ENCODE results near the gene PRPF8.

Gene PRPF8

DNA sequence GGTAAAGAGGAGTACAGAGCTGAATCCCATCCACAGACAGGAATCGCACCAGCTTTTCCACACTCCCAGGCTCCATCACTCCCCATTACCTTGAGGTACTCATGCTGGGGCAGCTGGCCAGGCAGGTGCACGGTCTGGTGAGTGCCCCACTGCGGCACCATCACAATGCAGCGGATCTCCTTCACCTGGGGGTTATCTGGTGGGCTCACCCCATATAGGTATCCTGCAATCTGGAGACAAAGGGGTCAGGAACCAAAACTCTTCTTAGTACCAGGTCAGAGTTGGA is 33.2 kb downstream of the PRPF8 start:
- no peak for DNase-seq (ENCODE audit: low read depth)
- TF ChIP-seq, protein P1, sequence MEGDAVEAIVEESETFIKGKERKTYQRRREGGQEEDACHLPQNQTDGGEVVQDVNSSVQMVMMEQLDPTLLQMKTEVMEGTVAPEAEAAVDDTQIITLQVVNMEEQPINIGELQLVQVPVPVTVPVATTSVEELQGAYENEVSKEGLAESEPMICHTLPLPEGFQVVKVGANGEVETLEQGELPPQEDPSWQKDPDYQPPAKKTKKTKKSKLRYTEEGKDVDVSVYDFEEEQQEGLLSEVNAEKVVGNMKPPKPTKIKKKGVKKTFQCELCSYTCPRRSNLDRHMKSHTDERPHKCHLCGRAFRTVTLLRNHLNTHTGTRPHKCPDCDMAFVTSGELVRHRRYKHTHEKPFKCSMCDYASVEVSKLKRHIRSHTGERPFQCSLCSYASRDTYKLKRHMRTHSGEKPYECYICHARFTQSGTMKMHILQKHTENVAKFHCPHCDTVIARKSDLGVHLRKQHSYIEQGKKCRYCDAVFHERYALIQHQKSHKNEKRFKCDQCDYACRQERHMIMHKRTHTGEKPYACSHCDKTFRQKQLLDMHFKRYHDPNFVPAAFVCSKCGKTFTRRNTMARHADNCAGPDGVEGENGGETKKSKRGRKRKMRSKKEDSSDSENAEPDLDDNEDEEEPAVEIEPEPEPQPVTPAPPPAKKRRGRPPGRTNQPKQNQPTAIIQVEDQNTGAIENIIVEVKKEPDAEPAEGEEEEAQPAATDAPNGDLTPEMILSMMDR (IDR thresholded peaks at IDR 0.05; ENCODE audit: insufficient read depth, low read depth, low read length, missing control alignments), result no peak
- H3K4me3 ChIP-seq (ENCODE audit: low read length), result no peak overlapping the region

DNA sequence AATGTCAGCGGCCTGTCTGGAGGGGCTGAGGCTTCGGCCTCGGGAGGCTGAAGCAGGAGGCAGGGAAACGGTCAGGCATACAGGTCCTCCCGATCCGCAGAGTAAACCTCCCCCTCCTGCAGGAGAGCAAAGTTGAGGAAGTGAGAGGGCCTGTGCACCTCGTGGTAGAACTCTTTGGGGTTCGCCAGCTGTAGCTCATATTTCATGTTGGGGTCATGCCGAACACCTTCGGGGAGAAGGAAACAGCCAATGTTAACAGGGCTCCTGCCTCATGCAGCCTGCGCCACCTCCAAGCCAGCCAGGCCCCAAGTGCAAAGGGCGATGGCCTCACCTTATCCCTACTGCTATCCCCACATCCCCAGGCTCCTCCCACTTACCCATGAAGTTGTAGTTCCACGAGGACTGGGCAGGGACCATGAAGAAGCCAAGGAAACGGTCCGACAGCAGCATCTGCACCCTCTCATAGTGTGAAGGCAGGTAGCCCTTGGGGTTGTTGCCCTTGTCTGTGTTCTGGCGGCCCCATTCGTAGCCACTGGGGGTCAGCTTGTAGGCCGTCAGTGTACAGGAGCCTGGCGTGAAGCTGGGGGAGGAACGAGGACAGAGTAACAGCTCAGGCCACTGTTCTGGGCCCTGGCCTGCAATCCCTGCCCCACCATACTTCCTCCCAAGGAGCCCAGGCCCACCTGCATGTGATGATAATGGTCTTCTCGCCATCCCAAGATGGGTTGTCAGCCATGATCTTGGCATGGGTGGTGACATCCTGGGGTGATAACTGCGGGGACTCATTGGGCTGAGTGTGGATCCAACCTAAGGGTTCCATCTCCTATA is 33.7 kb downstream of the PRPF8 start:
- TF ChIP-seq, protein P1 (IDR thresholded peaks at IDR 0.05; ENCODE audit: insufficient read depth, low read depth, low read length, missing control alignments), result no peak
- no peak for DNase-seq (ENCODE audit: low read depth)
- H3K4me3 ChIP-seq (ENCODE audit: low read length), result no peak overlapping the region

DNA sequence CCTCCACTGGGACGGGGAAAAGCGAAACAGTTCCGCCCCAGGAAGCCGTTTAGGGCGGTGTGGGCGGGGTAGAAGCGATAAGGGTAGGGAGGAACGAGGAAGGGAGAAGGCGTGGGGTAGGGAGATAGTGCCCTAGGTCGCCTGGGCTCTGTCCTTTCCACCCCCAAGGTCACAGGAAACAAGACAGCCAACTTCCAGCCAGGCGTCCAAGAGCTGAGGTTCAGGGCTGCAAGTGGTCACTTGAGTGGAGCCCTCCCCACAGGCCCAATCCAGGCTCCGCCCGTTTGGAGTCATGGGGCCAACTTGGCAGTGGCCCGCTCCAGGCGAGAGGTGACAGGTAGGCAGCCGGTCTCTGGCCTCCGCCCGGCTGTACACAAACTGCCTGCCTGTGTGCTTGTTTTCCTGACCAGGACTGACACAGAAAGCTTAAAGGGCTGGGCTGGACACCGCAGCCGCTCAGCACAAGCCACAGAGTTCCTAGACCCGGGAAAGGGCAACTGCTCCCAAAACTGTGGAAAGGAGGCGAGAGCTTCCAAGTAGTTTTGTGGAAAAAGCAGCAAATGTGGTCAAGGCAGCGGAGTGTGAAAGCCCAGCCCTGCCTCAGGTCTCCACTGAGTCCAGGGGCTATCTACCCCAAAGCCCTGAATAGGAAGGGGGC is 34.7 kb downstream of the PRPF8 start, which contains the start of gene RILP:
Gene RILP (minus strand): TSS at position 23 of the 658 bp plus-strand sequence. CDS start 62 bp downstream, outside the sequence.
- peak within 1 kb of the TSS; percentile 49 for H3K4me3 ChIP-seq (ENCODE audit: low read length)
- TF ChIP-seq, protein P1 (IDR thresholded peaks at IDR 0.05; ENCODE audit: insufficient read depth, low read depth, low read length, missing control alignments), result no peak
- DNase-seq (ENCODE audit: low read depth), result peak; percentile 59

DNA sequence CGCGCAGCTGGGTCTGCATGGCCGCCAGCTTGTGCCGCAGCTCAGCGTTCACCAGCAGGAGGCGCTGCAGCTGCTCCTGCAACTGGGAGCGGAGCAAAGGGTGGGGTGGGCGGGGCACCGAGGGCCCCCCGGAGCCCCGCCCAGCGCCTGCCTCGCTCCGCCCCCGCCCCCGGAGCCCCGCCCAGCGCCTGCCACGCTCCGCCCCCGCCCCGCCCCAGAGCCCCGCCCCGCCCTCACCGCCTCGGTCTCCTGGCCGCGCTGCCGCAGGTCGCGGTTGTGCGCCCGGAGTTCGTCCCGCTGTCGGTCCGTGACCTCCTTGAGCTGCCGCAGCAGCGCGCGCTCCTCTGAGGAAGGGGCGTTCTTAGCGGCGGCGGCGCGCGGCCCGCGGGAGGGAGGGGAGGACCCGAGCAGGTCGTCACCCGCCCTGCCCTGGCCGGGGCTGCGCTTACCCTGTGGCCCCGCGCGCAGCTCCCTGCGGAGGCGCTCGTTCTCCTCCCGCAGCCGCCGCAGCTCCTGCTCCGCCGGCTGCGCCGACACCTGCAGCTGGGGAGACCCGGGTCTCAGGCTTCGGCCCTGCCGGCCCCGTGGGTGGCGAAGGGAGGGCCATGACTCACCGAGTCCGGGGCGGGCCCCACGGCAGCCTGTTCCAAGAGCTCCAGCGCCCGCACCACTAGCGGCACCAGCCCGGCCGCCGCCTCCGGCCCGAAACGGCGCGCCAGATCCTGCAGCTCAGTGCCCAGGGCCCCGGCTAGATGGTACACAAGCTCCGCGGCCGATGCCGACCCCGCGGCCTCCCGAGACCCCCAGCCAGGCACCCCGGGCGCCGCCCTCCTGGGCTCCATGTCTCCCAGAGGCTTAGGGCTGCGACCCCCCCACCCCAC is 35.5 kb downstream of the PRPF8 start:
- peak; percentile 94 for DNase-seq (ENCODE audit: low read depth)
- TF ChIP-seq, protein P1 (IDR thresholded peaks at IDR 0.05; ENCODE audit: insufficient read depth, low read depth, low read length, missing control alignments), result peak; percentile 67
- H3K4me3 ChIP-seq (ENCODE audit: low read length), result peak overlapping the region; percentile 49

DNA sequence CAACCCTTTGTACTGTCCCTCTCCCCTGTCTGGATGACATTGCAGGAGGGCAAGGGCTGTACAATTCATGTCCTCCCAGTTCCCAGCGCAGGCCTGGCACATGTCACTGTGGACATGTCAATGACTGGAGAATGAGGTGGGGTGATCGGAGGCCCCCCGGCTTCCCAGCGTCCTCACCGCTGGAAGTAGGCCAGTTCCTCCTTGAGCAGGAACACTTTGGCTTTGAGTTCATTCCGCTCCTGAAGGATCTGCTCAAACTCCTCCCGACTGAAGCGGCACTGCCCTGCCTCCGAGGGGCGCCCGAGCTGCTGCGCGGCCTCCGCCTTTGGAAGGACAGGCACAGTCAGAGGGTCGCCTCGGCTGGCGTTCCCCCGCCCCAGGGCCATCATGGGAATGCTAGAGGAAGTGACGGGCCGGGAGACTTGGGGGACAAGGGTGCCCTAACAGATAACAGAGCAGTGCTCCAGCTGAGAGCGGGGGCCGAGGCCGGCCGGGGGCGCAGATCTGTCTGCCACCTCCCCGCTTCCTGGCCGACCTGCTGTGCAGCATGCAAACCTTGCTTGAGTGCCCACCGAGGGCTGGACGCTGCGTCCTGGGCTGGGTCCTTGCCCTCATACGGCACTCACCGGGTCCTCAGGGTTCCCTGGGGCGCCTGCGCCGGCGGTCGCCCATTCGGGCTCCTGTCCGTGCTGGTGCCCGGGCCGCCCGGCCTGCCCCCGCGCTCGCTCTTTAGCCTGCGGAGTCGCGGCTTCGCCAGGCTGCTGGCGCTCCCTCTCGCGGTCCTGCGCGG is 36.3 kb downstream of the PRPF8 start:
- peak; percentile 29 for DNase-seq (ENCODE audit: low read depth)
- peak overlapping the region; percentile 40 for H3K4me3 ChIP-seq (ENCODE audit: low read length)
- TF ChIP-seq, protein P1 (IDR thresholded peaks at IDR 0.05; ENCODE audit: insufficient read depth, low read depth, low read length, missing control alignments), result peak; percentile 13

DNA sequence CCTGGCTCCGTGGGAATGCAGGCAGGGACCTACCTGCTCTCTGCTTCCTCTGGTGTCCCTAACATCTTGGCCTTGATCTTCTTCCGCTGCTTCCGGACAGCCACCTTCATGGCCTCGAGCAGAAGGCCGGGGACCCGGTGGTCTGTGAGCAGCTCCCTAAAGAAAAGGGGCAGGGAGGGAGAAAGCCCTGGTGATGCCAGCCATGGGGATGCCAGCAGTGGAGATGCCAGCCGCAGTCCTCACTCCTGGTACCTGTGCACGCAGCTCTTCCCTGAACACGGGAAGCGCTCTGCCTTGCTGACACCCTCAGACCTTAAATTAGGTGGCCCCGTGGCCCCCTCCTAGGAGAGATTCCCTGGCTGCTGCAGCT is 36.9 kb downstream of the PRPF8 start:
- DNase-seq (ENCODE audit: low read depth), result no peak
- no peak overlapping the region for H3K4me3 ChIP-seq (ENCODE audit: low read length)
- TF ChIP-seq, protein P1 (IDR thresholded peaks at IDR 0.05; ENCODE audit: insufficient read depth, low read depth, low read length, missing control alignments), result no peak
